Skeletal muscle cell (primary cell): ENCODE results near the gene GAS2L3.

ENCODE experiments used
- DNase-seq: peaks from one replicate; pipeline ENCODE4 v3.0.0-alpha.2; 2010; ENCODE audit warnings: low read depth
- H3K4me3 ChIP-seq: 2 replicates; pipeline ENCODE4 v1.5.1; 2011; ENCODE audit warnings: low read depth, mild to moderate bottlenecking, control low read depth, low read length, moderate library complexity

GAS2L3 gene

GRCh38 chr12:100651108-100651507 is 77.6 kb downstream of the GAS2L3 start:
- no peak for DNase-seq
- no peak overlapping the region for H3K4me3 ChIP-seq

DNA sequence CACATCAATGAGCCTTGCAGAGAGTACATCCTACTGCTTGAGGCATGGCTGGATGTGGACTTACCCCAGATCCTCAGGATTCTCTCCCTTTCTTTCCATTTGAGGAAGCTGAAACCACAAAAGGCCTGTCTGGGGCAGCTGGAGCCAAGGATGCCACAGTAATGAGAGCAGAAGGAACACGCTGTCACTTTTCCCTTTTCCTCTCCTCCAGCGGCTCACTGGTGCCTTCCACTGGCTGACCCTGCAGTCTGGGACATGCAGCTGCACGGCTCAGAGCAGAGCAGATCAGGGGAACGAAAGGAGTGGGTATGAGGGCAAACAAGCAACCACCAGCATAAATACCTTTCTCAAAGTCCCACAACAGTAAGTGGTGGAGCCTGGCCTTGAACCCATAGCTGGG is 78.2 kb downstream of the GAS2L3 start:
- H3K4me3 ChIP-seq, result no peak overlapping the region
- no peak for DNase-seq

DNA sequence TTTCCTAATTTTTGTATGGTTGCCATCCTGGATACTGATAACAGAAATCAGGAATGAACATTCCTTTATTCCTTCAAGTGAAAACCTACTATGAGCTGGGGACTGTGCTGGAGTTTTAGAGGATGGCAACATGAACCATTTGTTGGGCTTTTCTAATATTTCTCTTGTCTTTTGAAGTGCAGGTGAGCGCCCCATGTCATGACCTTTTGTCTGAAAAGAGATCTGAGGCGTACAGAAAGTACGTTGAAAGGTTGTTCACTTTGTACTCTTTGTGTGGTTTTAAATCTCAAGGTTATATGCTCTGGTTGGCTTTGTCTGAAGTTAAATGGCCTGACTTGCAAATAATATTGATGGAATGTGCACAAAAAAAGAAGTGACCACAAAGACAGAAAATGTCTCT is 79.0 kb downstream of the GAS2L3 start:
- no peak for DNase-seq
- no peak overlapping the region for H3K4me3 ChIP-seq

DNA sequence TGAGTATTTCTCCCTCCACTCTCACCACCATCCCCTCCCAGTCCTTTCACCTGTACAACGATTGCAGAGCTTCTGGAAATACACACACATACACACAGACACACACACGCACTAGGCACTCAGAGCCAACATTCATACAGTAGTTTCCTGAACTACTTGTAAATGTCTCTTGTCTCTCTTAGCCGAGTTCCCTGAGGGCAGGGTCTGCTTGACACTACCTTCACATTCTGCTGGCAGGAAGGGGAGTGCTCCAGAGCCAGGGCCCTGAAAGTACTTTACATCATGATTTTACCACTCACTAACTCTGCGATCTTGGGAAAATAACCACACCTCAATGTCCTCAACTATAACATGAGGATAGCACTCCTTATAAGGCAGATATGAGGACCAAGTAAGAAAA is 82.7 kb downstream of the GAS2L3 start:
- H3K4me3 ChIP-seq, result no peak overlapping the region
- no peak for DNase-seq

DNA sequence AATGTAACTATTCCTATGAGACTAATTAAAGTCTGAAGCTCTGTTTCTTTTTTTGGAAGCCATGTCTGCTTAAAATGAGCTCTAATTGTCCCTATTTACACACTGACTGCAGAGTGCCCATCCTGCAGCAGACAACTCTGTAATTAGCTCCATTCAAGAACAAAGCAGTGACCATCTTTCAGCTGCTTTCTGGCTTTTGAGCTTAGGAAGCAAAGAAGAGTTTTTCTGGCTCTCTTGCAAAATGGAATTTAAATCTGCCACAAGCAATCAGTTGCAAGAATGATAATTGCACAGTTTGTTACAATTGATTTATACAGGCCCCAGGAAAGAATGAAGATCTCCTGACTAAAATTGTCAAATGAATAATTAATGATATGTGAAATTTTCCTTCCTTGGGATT is 83.4 kb downstream of the GAS2L3 start:
- no peak overlapping the region for H3K4me3 ChIP-seq
- DNase-seq, result no peak

DNA sequence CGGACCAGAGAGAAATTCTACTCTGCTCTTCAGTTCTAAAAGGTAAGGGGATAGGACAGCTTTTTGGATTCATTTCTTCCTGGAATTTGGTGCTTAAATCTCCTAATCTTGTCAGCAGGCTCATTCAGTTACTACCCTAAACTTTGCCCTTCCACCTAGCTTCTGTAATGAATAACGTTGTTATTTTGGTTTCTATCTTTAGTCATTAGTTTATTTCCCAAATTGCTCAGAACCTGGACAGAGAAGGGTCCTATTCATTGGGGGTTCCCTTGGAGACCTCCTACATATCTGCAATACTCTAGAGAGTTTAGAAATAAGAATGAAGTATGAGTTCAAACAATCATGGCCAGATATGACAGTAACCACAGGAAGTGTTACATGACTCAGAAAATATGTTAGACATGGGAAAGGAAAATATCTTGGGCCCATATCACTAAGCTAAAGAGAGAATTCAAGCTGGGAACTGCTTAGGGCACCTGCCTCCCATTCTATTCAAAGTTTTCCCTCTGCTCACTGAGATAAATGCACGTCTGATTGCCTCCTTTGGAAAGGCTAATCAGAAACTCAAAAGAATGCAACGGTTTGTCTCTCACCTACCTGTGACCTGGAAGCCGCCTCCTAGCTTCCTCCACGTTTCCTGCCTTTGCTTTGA is 87.9 kb downstream of the GAS2L3 start:
- no peak overlapping the region for H3K4me3 ChIP-seq
- DNase-seq, result no peak

DNA sequence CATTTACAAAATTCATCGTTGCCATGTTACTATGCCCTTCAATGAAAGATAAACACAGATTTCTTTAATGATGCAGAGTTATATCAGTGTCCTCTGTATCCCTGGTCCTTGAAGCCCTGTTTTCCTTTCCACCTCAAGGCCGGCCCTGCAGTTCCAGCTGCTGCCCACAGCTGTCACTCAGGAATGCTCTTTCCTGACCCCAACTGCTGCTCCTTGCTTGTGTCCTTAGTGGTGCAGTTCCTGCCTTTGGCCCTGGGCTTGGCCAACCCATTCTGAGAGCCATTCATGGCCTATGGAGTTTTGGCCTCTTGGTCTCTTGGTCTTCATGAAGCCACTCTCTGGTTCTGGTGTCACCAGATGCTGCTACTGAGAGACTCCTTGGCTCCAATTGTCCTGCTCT is 93.1 kb downstream of the GAS2L3 start:
- no peak for DNase-seq
- no peak overlapping the region for H3K4me3 ChIP-seq

- no peak overlapping the region for H3K4me3 ChIP-seq
- peak; percentile 6 for DNase-seq
Measured at GRCh38 chr12:100668945-100669536, 95.6 kb downstream of the GAS2L3 start.

DNA sequence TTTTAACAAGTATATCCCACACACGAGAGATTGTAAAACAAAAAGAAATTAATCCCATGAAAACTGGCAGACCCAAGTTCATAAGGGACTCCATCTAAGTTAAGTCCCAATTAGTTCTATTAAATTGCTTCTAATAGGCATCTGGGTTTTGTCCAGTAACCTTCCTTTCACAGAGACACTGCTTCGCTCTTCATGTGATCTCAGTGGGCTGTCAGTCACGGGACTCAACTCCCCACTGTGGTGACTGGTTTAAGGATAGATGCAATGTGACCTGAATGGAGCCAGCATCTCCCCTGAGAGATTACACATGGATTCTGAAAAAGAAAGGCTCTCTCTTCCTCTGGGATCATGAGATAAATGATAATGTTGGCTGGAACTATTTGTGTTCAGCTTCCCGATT is 96.4 kb downstream of the GAS2L3 start:
- no peak for DNase-seq
- H3K4me3 ChIP-seq, result no peak overlapping the region

GRCh38 chr12:100671396-100672074 is 98.1 kb downstream of the GAS2L3 start:
- H3K4me3 ChIP-seq, result no peak overlapping the region
- DNase-seq, result no peak

DNA sequence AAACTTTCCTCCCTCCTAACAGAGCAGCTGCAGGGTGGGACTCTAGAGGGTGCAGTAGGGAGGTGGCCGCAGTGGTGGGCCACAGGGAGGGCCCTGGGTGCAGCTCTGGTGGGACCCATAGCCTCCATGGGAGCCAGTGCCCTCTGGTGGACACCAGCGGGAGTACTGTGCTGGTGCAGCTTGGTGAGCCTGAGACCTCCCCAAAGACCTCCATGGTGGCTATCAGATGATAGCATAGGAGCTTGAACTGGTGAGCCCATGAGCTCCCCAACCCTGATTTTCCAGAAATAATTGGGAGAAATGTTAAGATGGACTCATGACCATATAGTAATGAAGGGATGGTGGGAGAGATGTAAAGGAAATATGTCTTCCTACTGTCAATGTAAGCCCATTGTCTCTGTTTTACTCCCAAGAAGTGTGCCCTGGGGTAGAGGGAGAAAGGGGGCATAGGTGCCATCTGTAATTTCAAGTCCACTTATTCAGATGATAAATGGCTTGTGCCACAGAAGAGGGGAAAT is 98.7 kb downstream of the GAS2L3 start:
- DNase-seq, result no peak
- H3K4me3 ChIP-seq, result no peak overlapping the region

GRCh38 chr12:100674036-100674888 is 100.8 kb downstream of the GAS2L3 start:
- H3K4me3 ChIP-seq, result no peak overlapping the region
- DNase-seq, result no peak
